SK-N-MC (cell line): ENCODE results near the gene ANKRD44.

Experiments
- DNase-seq: peaks from one replicate; pipeline ENCODE4 v3.0.0-alpha.2; 2011; ENCODE audit warnings: low read depth, low spot score
- H3K27ac ChIP-seq: fragments of 200-600 bp; sonication (generic); 2 replicates; pipeline ENCODE4 v1.5.1; 2016; ENCODE audit warnings: mixed run types
- H3K36me3 ChIP-seq: fragments of 200-600 bp; sonication (generic); 2 replicates; pipeline ENCODE4 v1.6.1; 2017; ENCODE audit warnings: antibody characterized with exemption, low read length, mixed read lengths; ENCODE audit not compliant: insufficient read depth
- H3K4me3 ChIP-seq: fragments of 200-600 bp; sonication (generic); 2 replicates; pipeline ENCODE4 v1.5.1; 2016
- H3K9ac ChIP-seq: fragments of 200-600 bp; sonication (generic); 2 replicates; pipeline ENCODE4 v1.8.0; 2017; ENCODE audit warnings: mixed run types, mixed read lengths; ENCODE audit not compliant: insufficient read length
- H3K9me3 ChIP-seq: fragments of 200-600 bp; sonication (generic); 2 replicates; pipeline ENCODE4 v1.6.1; 2017; ENCODE audit warnings: low read depth, mild to moderate bottlenecking, antibody characterized with exemption, low read length, moderate library complexity, mixed read lengths
- EZH2 ChIP-seq: fragments of 200-600 bp; sonication (generic); IDR thresholded peaks from one replicate; pipeline ENCODE4 v1.6.1; 2017; ENCODE audit warnings: antibody characterized with exemption
- FOXP2 ChIP-seq: optimal IDR thresholded peaks from 2 replicates; pipeline ENCODE3; 2011; ENCODE audit warnings: mild to moderate bottlenecking, moderate library complexity; ENCODE audit not compliant: insufficient read depth; ENCODE audit errors: extremely low read length, control extremely low read depth
- POLR2AphosphoS5 ChIP-seq: IDR thresholded peaks from 2 replicates; pipeline ENCODE4 v1.6.1; 2012; ENCODE audit warnings: mild to moderate bottlenecking, low read depth, low read length, borderline replicate concordance

The ANKRD44 gene

DNA sequence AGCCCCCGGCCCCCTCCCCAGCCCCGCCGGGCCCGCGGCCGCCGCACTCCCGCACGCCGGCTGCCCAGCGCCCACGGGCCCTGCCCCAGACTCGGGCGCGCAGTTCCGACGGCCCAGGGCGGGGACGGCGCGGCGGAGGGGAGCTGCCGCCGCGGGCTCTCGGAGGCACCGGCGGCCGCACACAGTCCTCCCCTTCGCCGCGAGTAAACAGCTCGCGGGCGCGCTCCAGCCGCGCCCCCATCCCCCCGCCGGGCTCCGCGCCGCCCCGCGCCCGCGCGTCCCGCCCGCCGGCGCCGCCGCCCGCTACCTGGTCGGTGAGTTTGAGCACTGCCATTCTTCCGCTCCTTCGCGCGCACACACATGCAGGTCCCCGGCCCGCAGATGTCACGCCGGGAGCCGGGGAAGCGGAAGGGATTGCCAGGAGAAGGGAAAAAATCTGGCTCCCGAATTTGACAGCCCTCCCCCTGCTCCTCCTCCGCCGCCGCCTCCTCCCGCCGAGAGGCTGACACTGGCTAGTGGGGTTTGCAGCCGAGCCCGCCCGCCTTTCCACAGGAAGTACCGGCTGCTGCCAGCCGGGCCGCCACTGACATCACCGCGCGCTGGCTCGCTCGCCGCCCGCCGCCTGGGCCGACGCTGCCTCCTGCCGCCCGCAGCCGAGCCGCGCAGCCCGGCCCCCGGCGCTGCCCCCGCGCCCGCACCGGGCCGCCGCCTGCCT, at the start of gene ANKRD44:
Gene ANKRD44, minus strand, starts transcription at position 510 of the 715 bp plus-strand sequence. Its CDS starts 176 bp downstream, at position 334.
- H3K4me3 ChIP-seq = peak within 1 kb of the TSS; percentile 89
- DNase-seq = no peak
- H3K9me3 ChIP-seq = no peaks in the 10 kb centered on the region
- TF ChIP-seq FOXP2 (no peak), POLR2AphosphoS5 (peak; percentile 38; the same call in 1 of the 2 replicates)
- no peak within 1 kb of the TSS for H3K27ac ChIP-seq
- H3K36me3 ChIP-seq = no peaks in the 10 kb centered on the region
- H3K9ac ChIP-seq = peak within 1 kb of the TSS; percentile 77

DNA sequence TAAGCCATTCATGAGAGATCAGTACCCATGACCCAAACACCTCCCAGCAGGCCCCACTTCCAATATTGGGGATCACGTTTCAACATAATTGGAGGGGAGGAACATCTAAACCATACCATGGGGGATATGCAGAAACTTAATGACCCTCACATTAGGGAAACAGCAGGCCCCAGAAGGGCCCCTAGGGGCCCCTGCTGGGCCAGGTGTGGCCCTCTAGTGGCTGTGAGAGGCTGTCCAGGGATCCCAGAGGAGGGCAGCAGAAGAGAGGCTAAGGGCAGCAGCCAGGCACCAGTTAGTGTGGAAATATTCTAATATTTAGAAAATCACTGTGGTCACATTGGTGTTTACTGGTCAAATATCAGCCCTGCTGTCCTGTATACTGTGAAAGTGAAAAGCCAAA, 49.3 kb upstream of the ANKRD44 start:
- H3K27ac ChIP-seq = no peak overlapping the region
- H3K36me3 ChIP-seq = no peaks in the 10 kb centered on the region
- H3K9me3 ChIP-seq = no peaks in the 10 kb centered on the region
- no peak overlapping the region for H3K9ac ChIP-seq
- no peak for DNase-seq
- TF ChIP-seq EZH2 (no peak), FOXP2 (no peak), POLR2AphosphoS5 (no peak)
- no peak overlapping the region for H3K4me3 ChIP-seq

DNA sequence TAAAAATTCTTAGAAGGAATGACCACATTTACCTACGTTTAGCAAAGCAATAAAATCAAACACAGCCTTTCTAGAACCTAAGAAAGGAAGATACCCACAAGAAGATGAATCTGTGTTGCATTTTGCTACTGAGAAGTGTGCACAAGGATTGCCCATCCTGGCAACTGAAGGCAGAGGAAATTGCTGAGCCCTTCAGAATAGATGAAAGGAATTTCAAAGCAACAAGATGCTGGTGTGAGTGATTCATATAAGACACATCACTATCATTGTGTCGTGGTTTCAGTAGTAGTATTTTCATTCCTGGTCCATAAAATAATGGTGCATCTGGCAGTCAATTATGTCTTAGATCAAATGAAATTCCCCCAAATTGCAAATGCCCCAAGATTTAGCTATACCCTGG, 48.4 kb upstream of the ANKRD44 start:
- H3K27ac ChIP-seq = no peak overlapping the region
- no peaks in the 10 kb centered on the region for H3K9me3 ChIP-seq
- H3K36me3 ChIP-seq = no peaks in the 10 kb centered on the region
- DNase-seq = no peak
- H3K9ac ChIP-seq = no peak overlapping the region
- TF ChIP-seq EZH2 (no peak), FOXP2 (no peak), POLR2AphosphoS5 (no peak)
- no peak overlapping the region for H3K4me3 ChIP-seq

DNA sequence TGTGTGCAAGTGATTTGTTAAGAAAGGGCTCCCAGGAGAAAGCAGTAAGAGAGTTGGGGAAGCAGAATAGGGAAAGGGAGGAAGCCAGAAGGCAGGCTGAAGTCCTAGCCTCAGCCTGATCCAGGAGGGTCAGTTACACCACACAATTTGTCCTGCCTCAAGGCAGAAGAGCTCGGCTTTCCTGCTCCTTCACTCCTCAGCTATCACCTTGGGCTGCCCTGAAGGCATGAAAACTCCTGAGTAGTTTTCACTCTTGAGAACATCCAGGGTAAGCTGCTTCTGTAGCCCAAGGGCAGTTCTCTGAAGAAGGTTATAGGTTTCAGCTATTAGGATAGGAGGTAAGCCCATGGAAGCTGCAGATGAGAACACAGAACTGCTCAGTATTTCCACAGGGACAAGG, 47.4 kb upstream of the ANKRD44 start:
- Histone ChIP-seq H3K27ac (no peak overlapping the region), H3K4me3 (no peak overlapping the region), H3K36me3 (no peaks in the 10 kb centered on the region), H3K9ac (no peak overlapping the region), H3K9me3 (no peaks in the 10 kb centered on the region)
- TF ChIP-seq FOXP2 (no peak), POLR2AphosphoS5 (no peak), EZH2 (no peak)
- DNase-seq = no peak

DNA sequence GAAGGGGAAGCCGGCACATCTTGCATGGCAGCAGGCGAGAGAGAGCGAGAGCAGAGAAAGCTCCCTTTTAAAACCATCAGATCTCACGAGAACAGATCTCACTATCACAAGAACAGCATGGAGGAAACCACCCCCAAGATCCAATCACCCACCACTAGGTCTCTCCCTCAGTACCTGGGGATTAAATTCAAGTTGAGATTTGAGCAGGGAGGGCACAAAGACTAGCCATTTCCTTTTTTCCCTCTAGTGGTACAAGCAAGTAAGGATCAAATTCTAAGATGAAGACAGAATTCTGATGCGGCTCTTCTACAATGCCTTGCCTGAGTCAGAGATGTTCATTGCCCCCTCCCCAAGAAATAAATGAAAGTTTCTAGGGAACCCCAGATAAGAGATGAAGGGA, 45.6 kb upstream of the ANKRD44 start:
- H3K27ac ChIP-seq = no peak overlapping the region
- no peak for DNase-seq
- no peak overlapping the region for H3K4me3 ChIP-seq
- no peak for TF ChIP-seq FOXP2
- no peak for TF ChIP-seq EZH2
- TF ChIP-seq POLR2AphosphoS5 = no peak
- H3K9me3 ChIP-seq = no peaks in the 10 kb centered on the region
- no peak overlapping the region for H3K9ac ChIP-seq
- H3K36me3 ChIP-seq = no peaks in the 10 kb centered on the region

DNA sequence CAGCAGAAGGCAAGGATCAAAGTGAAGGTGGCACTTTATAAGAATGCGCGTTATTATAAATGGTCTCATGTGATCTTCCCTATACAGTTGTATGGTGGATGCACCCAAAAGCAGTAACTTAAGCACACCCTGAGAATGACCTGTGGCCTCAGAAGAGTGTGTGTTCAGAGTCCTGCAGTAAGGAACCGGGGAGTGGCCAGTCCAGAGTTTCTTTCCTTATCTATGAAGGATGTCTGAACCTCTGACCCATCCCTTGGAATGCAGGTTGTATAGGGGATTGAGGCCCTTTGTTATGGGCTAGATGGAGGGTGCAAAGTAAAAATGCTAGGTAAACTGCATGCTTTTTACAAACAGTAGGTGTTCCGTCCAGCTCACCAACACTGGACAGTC, 43.6 kb upstream of the ANKRD44 start:
- Histone ChIP-seq H3K36me3 (no peaks in the 10 kb centered on the region), H3K27ac (no peak overlapping the region), H3K9me3 (no peaks in the 10 kb centered on the region), H3K4me3 (no peak overlapping the region), H3K9ac (no peak overlapping the region)
- no peak for TF ChIP-seq FOXP2
- TF ChIP-seq POLR2AphosphoS5 = no peak
- no peak for TF ChIP-seq EZH2
- DNase-seq = no peak

DNA sequence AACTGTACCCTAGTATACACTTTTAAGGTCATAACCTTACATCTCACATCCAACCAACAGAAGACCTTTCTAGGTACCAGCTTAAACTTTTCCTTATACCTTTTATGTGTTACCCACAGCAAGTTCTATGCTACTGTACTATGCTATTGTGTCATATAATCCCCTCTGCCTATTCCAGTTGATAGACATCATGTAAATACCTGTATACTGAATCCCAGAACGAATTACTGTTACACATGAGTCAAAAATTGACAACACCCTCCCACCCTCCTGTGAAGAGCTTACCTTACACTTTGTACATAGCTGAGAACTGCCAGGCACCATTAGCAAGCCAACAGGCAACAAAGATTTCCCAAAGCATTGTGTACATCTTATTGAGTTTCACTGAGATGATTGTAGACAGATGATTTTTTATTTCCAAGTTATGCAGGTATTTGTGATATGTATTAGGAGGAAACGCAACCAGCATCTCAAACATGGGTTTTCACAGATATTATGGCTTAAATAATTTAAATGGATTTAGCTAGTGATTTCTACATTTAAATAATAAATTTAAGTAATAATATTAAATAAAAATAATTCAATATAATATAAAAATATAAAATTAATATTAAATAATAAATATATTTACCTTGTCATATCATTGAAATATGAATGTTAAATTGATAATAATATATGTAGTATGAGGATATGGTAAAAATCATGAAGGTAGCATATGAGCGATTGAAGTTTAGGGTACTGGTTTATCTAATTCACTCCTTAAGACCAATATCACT, 43.0 kb upstream of the ANKRD44 start:
- TF ChIP-seq FOXP2 (no peak), POLR2AphosphoS5 (no peak), EZH2 (no peak)

DNA sequence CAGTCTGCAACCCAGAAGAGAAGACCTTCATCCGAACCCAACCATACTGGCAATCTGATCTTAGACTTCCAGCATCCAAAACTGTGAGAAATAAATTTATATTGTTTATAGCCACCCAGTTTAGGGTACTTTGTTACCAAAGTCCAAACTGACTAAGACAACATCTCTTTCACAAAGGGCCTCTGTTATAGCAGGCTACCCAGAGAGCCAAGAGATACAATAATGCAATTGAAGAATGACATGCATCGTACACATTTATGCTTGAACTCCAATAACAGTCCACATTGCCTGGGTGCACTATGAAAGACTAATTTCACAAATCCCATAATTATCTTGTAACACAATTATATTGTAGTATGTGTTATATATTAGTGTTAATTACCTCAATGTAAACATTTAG, 39.1 kb upstream of the ANKRD44 start:
- Histone ChIP-seq H3K9ac (no peak overlapping the region), H3K4me3 (no peak overlapping the region), H3K9me3 (no peaks in the 10 kb centered on the region), H3K27ac (no peak overlapping the region), H3K36me3 (no peaks in the 10 kb centered on the region)
- no peak for DNase-seq
- TF ChIP-seq EZH2 (no peak), POLR2AphosphoS5 (no peak), FOXP2 (no peak)

More for the DNA sequence above, 43.0 kb upstream of the ANKRD44 start:
- Histone ChIP-seq H3K9ac (no peak overlapping the region), H3K9me3 (no peaks in the 10 kb centered on the region), H3K27ac (no peak overlapping the region), H3K36me3 (no peaks in the 10 kb centered on the region), H3K4me3 (no peak overlapping the region)
- DNase-seq = no peak
